HUES64 (cell line): ENCODE results near the gene INSYN2A.

Source experiments
- H3K27ac ChIP-seq: 2 replicates; pipeline ENCODE4 v1.7.0; 2013; ENCODE audit warnings: low read depth, low read length, inconsistent platforms
- H3K27me3 ChIP-seq: 2 replicates; pipeline ENCODE4 v1.6.1; 2013; ENCODE audit warnings: mild to moderate bottlenecking, low read length; ENCODE audit not compliant: insufficient read depth
- H3K36me3 ChIP-seq: 2 replicates; pipeline ENCODE4 v1.6.1; 2013; ENCODE audit warnings: mild to moderate bottlenecking, low read length; ENCODE audit not compliant: insufficient read depth
- H3K4me1 ChIP-seq: 2 replicates; pipeline ENCODE4 v1.6.1; 2013; ENCODE audit warnings: mild to moderate bottlenecking, low read length, moderate library complexity; ENCODE audit not compliant: insufficient read depth
- H3K4me3 ChIP-seq: 2 replicates; pipeline ENCODE4 v1.5.1; 2013; ENCODE audit warnings: mild to moderate bottlenecking, low read length, moderate library complexity
- H3K9ac ChIP-seq: 2 replicates; pipeline ENCODE4 v1.6.1; 2013; ENCODE audit warnings: mild to moderate bottlenecking, low read depth, low read length
- H3K9me3 ChIP-seq: 2 replicates; pipeline ENCODE4 v1.6.1; 2013; ENCODE audit warnings: low read depth, low read length; ENCODE audit not compliant: insufficient read depth
- WGBS: fragments of 150-250, 120-280 bp; methylation state at CpG from one replicate; pipeline ENCODE4 v1.1.7; 2013; ENCODE audit warnings: missing lambda C conversion rate; 5-methylcytosine and 5-hydroxymethylcytosine counted together

The INSYN2A gene

GRCh38 chr10:127176649-127177048 is 19.7 kb downstream of the INSYN2A start:
- no peak overlapping the region for H3K4me3 ChIP-seq
- WGBS: 95% methylated on average over 16 of the region's 16 CpGs
- H3K36me3 ChIP-seq: no peaks in the 10 kb centered on the region
- H3K4me1 ChIP-seq: no peaks in the 10 kb centered on the region
- no peaks in the 10 kb centered on the region for H3K9me3 ChIP-seq
- no peaks in the 10 kb centered on the region for H3K27me3 ChIP-seq
- no peak overlapping the region for H3K27ac ChIP-seq
- H3K9ac ChIP-seq: no peak overlapping the region

- 96% methylated on average over 40 of the region's 40 CpGs for WGBS
- Histone ChIP-seq H3K4me1 (no peaks in the 10 kb centered on the region), H3K9me3 (no peaks in the 10 kb centered on the region)
These were observed 20.9 kb downstream of the INSYN2A start for GRCh38 chr10:127175357-127176110.

GRCh38 chr10:127174866-127175265 is 21.5 kb downstream of the INSYN2A start:
- no peak overlapping the region for H3K4me3 ChIP-seq
- no peak overlapping the region for H3K27ac ChIP-seq
- no peaks in the 10 kb centered on the region for H3K36me3 ChIP-seq
- H3K9ac ChIP-seq: no peak overlapping the region
- H3K9me3 ChIP-seq: no peaks in the 10 kb centered on the region
- no peaks in the 10 kb centered on the region for H3K27me3 ChIP-seq
- WGBS: 92% methylated on average over 8 of the region's 8 CpGs
- no peaks in the 10 kb centered on the region for H3K4me1 ChIP-seq

More at GRCh38 chr10:127175357-127176110, 20.9 kb downstream of the INSYN2A start:
- H3K27me3 ChIP-seq: no peaks in the 10 kb centered on the region
- no peak overlapping the region for H3K9ac ChIP-seq
- H3K4me3 ChIP-seq: no peak overlapping the region
- no peak overlapping the region for H3K27ac ChIP-seq
- no peaks in the 10 kb centered on the region for H3K36me3 ChIP-seq

GRCh38 chr10:127168261-127168660 is 28.1 kb downstream of the INSYN2A start:
- H3K9me3 ChIP-seq: no peaks in the 10 kb centered on the region
- H3K36me3 ChIP-seq: no peaks in the 10 kb centered on the region
- no peak overlapping the region for H3K4me3 ChIP-seq
- no peak overlapping the region for H3K27ac ChIP-seq
- no peaks in the 10 kb centered on the region for H3K27me3 ChIP-seq
- H3K9ac ChIP-seq: no peak overlapping the region
- 95% methylated on average over 3 of the region's 3 CpGs for WGBS
- no peaks in the 10 kb centered on the region for H3K4me1 ChIP-seq

- Histone ChIP-seq H3K9ac (no peak overlapping the region), H3K36me3 (no peaks in the 10 kb centered on the region), H3K27ac (no peak overlapping the region), H3K9me3 (no peaks in the 10 kb centered on the region), H3K4me3 (no peak overlapping the region), H3K27me3 (no peaks in the 10 kb centered on the region), H3K4me1 (no peaks in the 10 kb centered on the region)
- 94% methylated on average over 6 of the region's 6 CpGs for WGBS
These were observed 33.5 kb downstream of the INSYN2A start for GRCh38 chr10:127162841-127163240.

GRCh38 chr10:127161482-127161881 is 34.9 kb downstream of the INSYN2A start:
- Histone ChIP-seq H3K27me3 (no peaks in the 10 kb centered on the region), H3K4me1 (no peaks in the 10 kb centered on the region), H3K4me3 (no peak overlapping the region), H3K9ac (no peak overlapping the region), H3K9me3 (no peaks in the 10 kb centered on the region), H3K27ac (no peak overlapping the region), H3K36me3 (no peaks in the 10 kb centered on the region)
- WGBS: 96% methylated on average over 5 of the region's 5 CpGs

- WGBS: 93% methylated on average over 13 of the region's 13 CpGs
- Histone ChIP-seq H3K27me3 (no peaks in the 10 kb centered on the region), H3K9ac (no peak overlapping the region), H3K4me1 (no peaks in the 10 kb centered on the region), H3K36me3 (no peaks in the 10 kb centered on the region), H3K4me3 (no peak overlapping the region), H3K27ac (no peak overlapping the region), H3K9me3 (no peaks in the 10 kb centered on the region)
These were observed 36.6 kb downstream of the INSYN2A start for GRCh38 chr10:127159648-127160245.

GRCh38 chr10:127158662-127159061 is 37.7 kb downstream of the INSYN2A start:
- H3K27me3 ChIP-seq: no peaks in the 10 kb centered on the region
- H3K9me3 ChIP-seq: no peaks in the 10 kb centered on the region
- H3K4me3 ChIP-seq: no peak overlapping the region
- no peak overlapping the region for H3K27ac ChIP-seq
- WGBS: 97% methylated on average over 2 of the region's 2 CpGs
- H3K9ac ChIP-seq: no peak overlapping the region
- H3K36me3 ChIP-seq: no peaks in the 10 kb centered on the region
- no peaks in the 10 kb centered on the region for H3K4me1 ChIP-seq

GRCh38 chr10:127157506-127158200 is 38.7 kb downstream of the INSYN2A start:
- Histone ChIP-seq H3K4me1 (no peaks in the 10 kb centered on the region), H3K9ac (no peak overlapping the region), H3K9me3 (no peaks in the 10 kb centered on the region), H3K27ac (no peak overlapping the region), H3K27me3 (no peaks in the 10 kb centered on the region), H3K4me3 (no peak overlapping the region), H3K36me3 (no peaks in the 10 kb centered on the region)
- 68% methylated on average over 2 of the region's 2 CpGs for WGBS

- no peak overlapping the region for H3K4me3 ChIP-seq
- no peak overlapping the region for H3K27ac ChIP-seq
- H3K4me1 ChIP-seq: no peaks in the 10 kb centered on the region
- no peaks in the 10 kb centered on the region for H3K36me3 ChIP-seq
- H3K27me3 ChIP-seq: no peaks in the 10 kb centered on the region
- no peak overlapping the region for H3K9ac ChIP-seq
- H3K9me3 ChIP-seq: no peaks in the 10 kb centered on the region
- 92% methylated on average over 4 of the region's 4 CpGs for WGBS
These were observed 39.3 kb downstream of the INSYN2A start for GRCh38 chr10:127157089-127157488.

GRCh38 chr10:127154831-127155620 is 41.4 kb downstream of the INSYN2A start:
- no peak overlapping the region for H3K9ac ChIP-seq
- no peaks in the 10 kb centered on the region for H3K27me3 ChIP-seq
- H3K9me3 ChIP-seq: no peaks in the 10 kb centered on the region
- no peak overlapping the region for H3K27ac ChIP-seq
- H3K36me3 ChIP-seq: no peaks in the 10 kb centered on the region
- H3K4me1 ChIP-seq: peaks cover 10% of the 10 kb centered on the region; the same call in 1 of the 2 replicates
- H3K4me3 ChIP-seq: no peak overlapping the region
- 94% methylated on average over 9 of the region's 9 CpGs for WGBS
